Tibial artery (tissue), 4 donors: ENCODE results near the gene ZNF606.
A peak's percentile ranks its signal among the peaks of the same experiment; 100 is the strongest.

ENCODE experiments used
- DNase-seq, 2 donors: peaks; one replicate each; pipeline ENCODE4 v3.0.0-alpha.2; 2019
- H3K27ac ChIP-seq, 2 donors: fragments of 200-600 bp; sonication (generic) in 1 of 2; 1 replicate in 1 of 2; 2 replicates in 1 of 2; pipeline ENCODE4 v1.5.1; 2018 to 2019; ENCODE audit warnings: mild to moderate bottlenecking in 1 of 2
- H3K27me3 ChIP-seq, 2 donors: fragments of 200-600 bp; sonication (generic) in 1 of 2; one replicate each; pipeline versions ENCODE4 v1.5.1 to v1.6.0; 2016 to 2019
- H3K36me3 ChIP-seq, 3 donors: fragments of 200-600 bp; sonication (generic) in 2 of 3; one replicate each; pipeline ENCODE4 v1.5.1; 2016 to 2019; ENCODE audit warnings: mild to moderate bottlenecking in 2 of 3
- H3K4me1 ChIP-seq, 4 donors: fragments of 200-600 bp; sonication (generic) in 2 of 4; 1 replicate in 3 of 4; 2 replicates in 1 of 4; pipeline ENCODE4 v1.5.1; 2016 to 2019
- H3K4me3 ChIP-seq, 2 donors: fragments of 200-600 bp; sonication (generic) in 1 of 2; 1 replicate in 1 of 2; 2 replicates in 1 of 2; pipeline ENCODE4 v1.5.1; 2018 to 2019; ENCODE audit warnings: mild to moderate bottlenecking in 2 of 2
- H3K9me3 ChIP-seq, 3 donors: fragments of 200-600 bp; sonication (generic) in 1 of 3; one replicate each; pipeline ENCODE4 v1.5.1; 2016 to 2019
- CTCF ChIP-seq, 2 experiments: fragments of 200-600 bp in 1 of 2; fragments of 450-650 bp in 1 of 2; IDR thresholded peaks; one replicate each; pipeline ENCODE4 v1.5.1; 2017 to 2019; ENCODE audit warnings: antibody characterized with exemption in 2 of 2, mild to moderate bottlenecking in 1 of 2, moderate library complexity in 1 of 2
- intact Hi-C: fragments of 100-400 bp; cut with DNase I; formaldehyde crosslinking; loops from one replicate; pipeline ENCODE4 v1.15.0; 2023; ENCODE audit warnings: low total_unique reads

Gene ZNF606

DNA sequence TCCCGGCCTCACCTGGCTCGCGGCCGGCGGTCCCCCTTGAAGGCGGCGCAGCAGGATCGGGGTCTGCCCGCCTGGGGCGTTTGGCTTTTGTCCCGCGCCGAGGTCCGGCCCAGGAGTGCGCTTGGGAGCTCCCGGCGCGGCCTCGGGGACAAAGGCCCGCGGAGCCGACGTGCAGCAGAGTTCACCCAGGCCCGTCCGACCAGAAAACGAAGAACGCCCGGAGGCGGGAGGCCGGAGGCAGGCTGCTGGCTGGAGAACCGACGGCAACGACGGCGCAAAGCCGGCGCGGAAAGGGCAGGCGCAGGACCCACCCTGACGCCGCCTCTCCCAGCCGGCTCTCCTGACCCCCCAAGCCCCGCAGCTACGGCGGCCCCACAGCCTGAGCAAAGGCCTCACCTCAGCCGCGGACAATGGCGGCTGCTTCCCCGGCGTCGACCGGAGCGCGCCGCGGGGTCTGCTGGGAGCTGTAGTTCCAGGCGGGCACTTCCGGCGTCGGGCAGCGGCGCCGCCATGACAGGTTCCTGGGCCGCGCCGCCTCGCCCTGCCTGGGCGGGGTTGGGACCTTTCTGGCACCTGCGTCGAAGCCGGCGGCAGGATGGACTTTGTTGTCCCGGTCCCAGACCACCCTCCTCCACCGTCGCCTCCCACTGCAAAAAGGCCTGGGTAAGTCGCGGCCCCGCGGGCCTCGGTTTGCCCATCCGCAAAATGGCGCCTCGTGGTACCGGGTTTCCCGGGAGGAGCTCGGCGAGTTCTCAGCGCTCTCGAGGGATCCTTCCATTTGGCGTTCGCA, at the start of gene ZNF606:
Gene ZNF606 (minus strand): TSS at position 437 of the 790 bp plus-strand sequence. CDS start 1,501 bp downstream, outside the sequence.
- H3K27ac ChIP-seq = peak within 1 kb of the TSS; percentile 92 to 93
- H3K27me3 ChIP-seq = no peaks in the 10 kb centered on the region
- intact Hi-C loops = loop anchor here (5.0 kb wide), 1 partner anchor 95 kb away; the partner anchor contains the start of gene ZSCAN18
- peaks cover 0 to 25% (median 17%) of the 10 kb centered on the region in 4 donors for H3K4me1 ChIP-seq
- DNase-seq = peak; percentile 83 to 90
- TF ChIP-seq CTCF (IDR thresholded peaks at IDR 0.05) = no peak
- peaks cover 67 to 70% (median 70%) of the 10 kb centered on the region in 3 donors for H3K36me3 ChIP-seq
- H3K9me3 ChIP-seq = peaks cover 0 to 72% (median 54%) of the 10 kb centered on the region in 3 donors
- H3K4me3 ChIP-seq = peak within 1 kb of the TSS; percentile 82 to 94

GRCh38 chr19:58052256-58052655, 49.6 kb upstream of the ZNF606 start:
- no peak overlapping the region for H3K27ac ChIP-seq
- peaks cover 2 to 49% (median 41%) of the 10 kb centered on the region in 3 donors for H3K9me3 ChIP-seq
- intact Hi-C loops = no loop called here

DNA sequence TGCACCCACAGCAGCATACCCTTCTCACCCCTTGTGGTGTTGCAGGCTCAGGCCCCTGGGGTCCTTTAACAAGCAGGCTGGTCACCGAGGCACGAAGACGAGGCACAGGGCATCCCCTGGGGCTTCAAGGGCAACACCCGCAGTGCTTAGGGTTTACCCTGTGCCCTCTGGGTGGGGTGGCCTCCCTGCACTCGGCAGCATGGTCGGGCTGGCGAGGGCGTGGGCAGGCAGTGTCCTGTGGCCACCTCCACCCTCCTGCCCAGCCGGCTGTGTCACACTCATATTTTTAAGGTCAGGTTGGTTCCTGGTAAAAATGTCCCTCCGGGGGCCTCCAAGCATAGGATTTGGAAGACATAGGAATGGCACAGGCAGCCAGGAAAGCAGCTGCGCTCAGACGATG, 45.1 kb upstream of the ZNF606 start:
- Histone ChIP-seq H3K36me3 (peaks cover 0 to 4% (median 0%) of the 10 kb centered on the region in 3 donors), H3K27ac (no peak overlapping the region), H3K4me3 (no peak overlapping the region), H3K27me3 (no peaks in the 10 kb centered on the region), H3K9me3 (peaks cover 0 to 87% (median 82%) of the 10 kb centered on the region in 3 donors), H3K4me1 (no peaks in the 10 kb centered on the region)
- TF ChIP-seq CTCF (IDR thresholded peaks at IDR 0.05) = no peak
- intact Hi-C loops = no loop called here
- DNase-seq = no peak

More at GRCh38 chr19:58052256-58052655, 49.6 kb upstream of the ZNF606 start:
- Histone ChIP-seq H3K36me3 (no peaks in the 10 kb centered on the region), H3K4me1 (no peaks in the 10 kb centered on the region), H3K4me3 (no peak overlapping the region), H3K27me3 (no peaks in the 10 kb centered on the region)
- TF ChIP-seq CTCF (IDR thresholded peaks at IDR 0.05) = no peak
- no peak for DNase-seq

GRCh38 chr19:58046856-58047255, 44.2 kb upstream of the ZNF606 start:
- H3K4me1 ChIP-seq = no peaks in the 10 kb centered on the region
- no peak overlapping the region for H3K4me3 ChIP-seq
- H3K9me3 ChIP-seq = peaks cover 0 to 92% (median 87%) of the 10 kb centered on the region in 3 donors
- no peak for TF ChIP-seq CTCF (IDR thresholded peaks at IDR 0.05)
- no peak overlapping the region for H3K27ac ChIP-seq
- no peak for DNase-seq
- peaks cover 0 to 4% (median 0%) of the 10 kb centered on the region in 3 donors for H3K36me3 ChIP-seq
- intact Hi-C loops = no loop called here
- H3K27me3 ChIP-seq = no peaks in the 10 kb centered on the region

GRCh38 chr19:58045411-58046050, 42.9 kb upstream of the ZNF606 start:
- DNase-seq = no peak
- Histone ChIP-seq H3K36me3 (peaks cover 0 to 4% (median 0%) of the 10 kb centered on the region in 3 donors), H3K4me3 (no peak overlapping the region), H3K27me3 (no peaks in the 10 kb centered on the region), H3K27ac (no peak overlapping the region), H3K4me1 (no peaks in the 10 kb centered on the region), H3K9me3 (peaks cover 0 to 93% (median 90%) of the 10 kb centered on the region in 3 donors)
- intact Hi-C loops = no loop called here
- TF ChIP-seq CTCF (IDR thresholded peaks at IDR 0.05) = no peak
